GM23248 (cell line): Measurements from ENCODE around the gene PTPRZ1.

Experiments used
- EZH2 ChIP-seq: fragments of 200-600 bp; sonication (generic); IDR thresholded peaks from 2 replicates; pipeline ENCODE4 v1.6.1; 2018; ENCODE audit warnings: antibody characterized with exemption, mild to moderate bottlenecking; ENCODE audit not compliant: insufficient read depth, poor library complexity, severe bottlenecking
- EZH2phosphoT487 ChIP-seq: fragments of 200-600 bp; sonication (generic); IDR thresholded peaks from 2 replicates; pipeline ENCODE4 v1.6.1; 2018; ENCODE audit warnings: antibody characterized with exemption, moderate library complexity, mild to moderate bottlenecking, low read depth; ENCODE audit not compliant: insufficient read depth

DNA sequence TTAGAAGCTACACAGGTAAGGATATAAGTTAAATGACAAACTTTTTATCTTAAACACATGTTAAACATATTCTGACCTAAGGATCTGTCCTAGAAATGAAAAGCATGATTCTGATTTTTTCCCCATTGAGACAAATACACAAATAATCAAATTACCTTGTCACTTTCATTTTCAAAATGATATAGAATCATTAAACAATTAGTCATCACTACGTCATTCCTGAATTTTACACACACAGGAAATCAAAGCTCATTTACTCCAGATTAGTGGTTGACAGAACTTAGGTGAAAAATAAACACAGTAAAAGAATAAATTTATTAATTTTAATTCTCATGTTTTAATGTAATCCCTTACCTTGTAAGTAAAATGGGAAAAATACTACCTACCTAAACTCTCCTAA, 182.1 kb downstream of the PTPRZ1 start:
- no peak for TF ChIP-seq EZH2
- no peak for TF ChIP-seq EZH2phosphoT487
